ENCODE results near the gene GPC6.

- TF ChIP-seq, protein P1, sequence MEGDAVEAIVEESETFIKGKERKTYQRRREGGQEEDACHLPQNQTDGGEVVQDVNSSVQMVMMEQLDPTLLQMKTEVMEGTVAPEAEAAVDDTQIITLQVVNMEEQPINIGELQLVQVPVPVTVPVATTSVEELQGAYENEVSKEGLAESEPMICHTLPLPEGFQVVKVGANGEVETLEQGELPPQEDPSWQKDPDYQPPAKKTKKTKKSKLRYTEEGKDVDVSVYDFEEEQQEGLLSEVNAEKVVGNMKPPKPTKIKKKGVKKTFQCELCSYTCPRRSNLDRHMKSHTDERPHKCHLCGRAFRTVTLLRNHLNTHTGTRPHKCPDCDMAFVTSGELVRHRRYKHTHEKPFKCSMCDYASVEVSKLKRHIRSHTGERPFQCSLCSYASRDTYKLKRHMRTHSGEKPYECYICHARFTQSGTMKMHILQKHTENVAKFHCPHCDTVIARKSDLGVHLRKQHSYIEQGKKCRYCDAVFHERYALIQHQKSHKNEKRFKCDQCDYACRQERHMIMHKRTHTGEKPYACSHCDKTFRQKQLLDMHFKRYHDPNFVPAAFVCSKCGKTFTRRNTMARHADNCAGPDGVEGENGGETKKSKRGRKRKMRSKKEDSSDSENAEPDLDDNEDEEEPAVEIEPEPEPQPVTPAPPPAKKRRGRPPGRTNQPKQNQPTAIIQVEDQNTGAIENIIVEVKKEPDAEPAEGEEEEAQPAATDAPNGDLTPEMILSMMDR (IDR thresholded peaks at IDR 0.05) = no peak
- no peak for TF ChIP-seq POLR2A (IDR thresholded peaks at IDR 0.05)
Observed at GRCh38 chr13:93409816-93410215, 183.2 kb downstream of the GPC6 start.
